Measurements from ENCODE around the gene STYXL1. TPM values are rescaled to one million over a fixed set of nuclear protein-coding genes. Genes with fewer than 3 reads are reported as not detected.

The STYXL1 gene
- total and polyA plus RNA-seq, 2 donors (not counting 1 experiment from before 2014, with no cell fraction given): 49.0 to 49.8 TPM

DNA sequence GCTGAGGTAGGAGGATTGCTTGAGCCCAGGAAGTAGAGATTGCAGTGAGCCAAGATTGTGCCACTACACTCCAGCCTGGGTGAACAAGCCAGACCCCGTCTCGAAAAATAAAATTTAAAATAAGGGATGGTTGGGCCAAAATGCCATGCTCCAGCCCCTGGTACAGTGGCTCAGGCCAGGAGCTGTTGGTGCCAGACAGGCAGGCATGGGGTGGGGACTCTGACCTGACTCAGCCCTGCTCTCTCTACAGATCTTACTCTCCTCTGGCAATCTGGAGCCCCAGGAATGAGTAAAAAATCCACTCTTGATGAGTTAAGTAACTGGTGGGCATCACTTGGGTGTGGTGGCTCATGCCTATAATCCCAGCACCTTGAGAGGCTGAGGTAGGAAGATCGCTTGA, 45.0 kb downstream of the STYXL1 start:
- no peaks in the 10 kb centered on the region for H4K20me1 ChIP-seq (ENCODE audit: control insufficient read depth, extremely low read depth, insufficient read depth, low read length)
- no peaks in the 10 kb centered on the region for H3K79me2 ChIP-seq (ENCODE audit: control insufficient read depth, insufficient read depth, low read length)
- DNase-seq (ENCODE audit: low read depth in 2 of 2): no peak
- H3K4me1 ChIP-seq (ENCODE audit: control insufficient read depth, extremely low read depth, insufficient read depth, low read length): no peaks in the 10 kb centered on the region
- no peak overlapping the region for H3K9ac ChIP-seq (ENCODE audit: insufficient read depth, low read length)
- TF ChIP-seq EZH2 (IDR thresholded peaks at IDR 0.05; ENCODE audit: low read length, missing control alignments): no peak
- TF ChIP-seq, protein P1, sequence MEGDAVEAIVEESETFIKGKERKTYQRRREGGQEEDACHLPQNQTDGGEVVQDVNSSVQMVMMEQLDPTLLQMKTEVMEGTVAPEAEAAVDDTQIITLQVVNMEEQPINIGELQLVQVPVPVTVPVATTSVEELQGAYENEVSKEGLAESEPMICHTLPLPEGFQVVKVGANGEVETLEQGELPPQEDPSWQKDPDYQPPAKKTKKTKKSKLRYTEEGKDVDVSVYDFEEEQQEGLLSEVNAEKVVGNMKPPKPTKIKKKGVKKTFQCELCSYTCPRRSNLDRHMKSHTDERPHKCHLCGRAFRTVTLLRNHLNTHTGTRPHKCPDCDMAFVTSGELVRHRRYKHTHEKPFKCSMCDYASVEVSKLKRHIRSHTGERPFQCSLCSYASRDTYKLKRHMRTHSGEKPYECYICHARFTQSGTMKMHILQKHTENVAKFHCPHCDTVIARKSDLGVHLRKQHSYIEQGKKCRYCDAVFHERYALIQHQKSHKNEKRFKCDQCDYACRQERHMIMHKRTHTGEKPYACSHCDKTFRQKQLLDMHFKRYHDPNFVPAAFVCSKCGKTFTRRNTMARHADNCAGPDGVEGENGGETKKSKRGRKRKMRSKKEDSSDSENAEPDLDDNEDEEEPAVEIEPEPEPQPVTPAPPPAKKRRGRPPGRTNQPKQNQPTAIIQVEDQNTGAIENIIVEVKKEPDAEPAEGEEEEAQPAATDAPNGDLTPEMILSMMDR (conservative IDR thresholded peaks at IDR 0.05 in 1 of 2, IDR thresholded peaks at IDR 0.05 in 1 of 2; ENCODE audit: low read depth in 1 of 2, low read length in 2 of 2): no peak
- H3K36me3 ChIP-seq (ENCODE audit: control insufficient read depth, insufficient read depth, low read length): peaks cover 11% of the 10 kb centered on the region
- no peak overlapping the region for H2AFZ ChIP-seq (ENCODE audit: low read length)
- no peak overlapping the region for H3K4me3 ChIP-seq (replicated peaks in 1 of 4; ENCODE audit: control extremely low read depth in 1 of 4, insufficient read depth in 1 of 4, low read depth in 3 of 4, low read length in 4 of 4)
- no peaks in the 10 kb centered on the region for H3K27me3 ChIP-seq (ENCODE audit: control insufficient read depth, insufficient read depth, low read length)
- no peak overlapping the region for H3K4me2 ChIP-seq (ENCODE audit: extremely low read depth, insufficient read depth, low read length)
- no peaks in the 10 kb centered on the region for H3K9me3 ChIP-seq (ENCODE audit: control insufficient read depth, insufficient read depth, low read depth, low read length)
- H3K27ac ChIP-seq (ENCODE audit: insufficient read depth, low read length): no peak overlapping the region

DNA sequence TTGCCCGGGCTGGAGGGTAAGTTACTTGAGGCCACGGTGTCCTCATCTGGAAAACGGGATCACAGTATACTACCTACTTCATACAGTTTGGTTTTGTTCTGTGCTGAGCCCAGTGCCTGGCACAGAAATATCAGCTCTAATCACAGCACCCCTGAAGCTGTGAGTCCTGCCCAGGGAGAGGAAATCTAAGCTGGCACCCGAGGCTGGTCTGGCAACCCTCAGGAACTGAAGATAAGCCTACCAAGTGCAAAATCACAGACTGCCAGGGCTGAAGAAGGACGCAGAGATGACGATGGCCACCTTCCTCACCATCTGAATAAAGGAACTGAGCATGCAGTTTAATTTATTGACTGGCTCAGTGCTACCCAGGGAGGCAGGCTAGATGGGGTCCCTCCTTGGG, 45.7 kb downstream of the STYXL1 start:
- TF ChIP-seq, protein P1 (conservative IDR thresholded peaks at IDR 0.05 in 1 of 2, IDR thresholded peaks at IDR 0.05 in 1 of 2; ENCODE audit: low read depth in 1 of 2, low read length in 2 of 2): no peak
- no peak for TF ChIP-seq EZH2 (IDR thresholded peaks at IDR 0.05; ENCODE audit: low read length, missing control alignments)
- DNase-seq (ENCODE audit: low read depth in 2 of 2): no peak
- H2AFZ ChIP-seq (ENCODE audit: low read length): no peak overlapping the region
- no peak overlapping the region for H3K9ac ChIP-seq (ENCODE audit: insufficient read depth, low read length)
- H3K9me3 ChIP-seq (ENCODE audit: control insufficient read depth, insufficient read depth, low read depth, low read length): no peaks in the 10 kb centered on the region
- H3K27me3 ChIP-seq (ENCODE audit: control insufficient read depth, insufficient read depth, low read length): no peaks in the 10 kb centered on the region
- H4K20me1 ChIP-seq (ENCODE audit: control insufficient read depth, extremely low read depth, insufficient read depth, low read length): no peaks in the 10 kb centered on the region
- H3K4me2 ChIP-seq (ENCODE audit: extremely low read depth, insufficient read depth, low read length): no peak overlapping the region
- H3K79me2 ChIP-seq (ENCODE audit: control insufficient read depth, insufficient read depth, low read length): no peaks in the 10 kb centered on the region
- peaks cover 11% of the 10 kb centered on the region for H3K36me3 ChIP-seq (ENCODE audit: control insufficient read depth, insufficient read depth, low read length)
- no peak overlapping the region for H3K27ac ChIP-seq (ENCODE audit: insufficient read depth, low read length)
- H3K4me1 ChIP-seq (ENCODE audit: control insufficient read depth, extremely low read depth, insufficient read depth, low read length): no peaks in the 10 kb centered on the region
- H3K4me3 ChIP-seq (replicated peaks in 1 of 4; ENCODE audit: control extremely low read depth in 1 of 4, insufficient read depth in 1 of 4, low read depth in 3 of 4, low read length in 4 of 4): no peak overlapping the region

DNA sequence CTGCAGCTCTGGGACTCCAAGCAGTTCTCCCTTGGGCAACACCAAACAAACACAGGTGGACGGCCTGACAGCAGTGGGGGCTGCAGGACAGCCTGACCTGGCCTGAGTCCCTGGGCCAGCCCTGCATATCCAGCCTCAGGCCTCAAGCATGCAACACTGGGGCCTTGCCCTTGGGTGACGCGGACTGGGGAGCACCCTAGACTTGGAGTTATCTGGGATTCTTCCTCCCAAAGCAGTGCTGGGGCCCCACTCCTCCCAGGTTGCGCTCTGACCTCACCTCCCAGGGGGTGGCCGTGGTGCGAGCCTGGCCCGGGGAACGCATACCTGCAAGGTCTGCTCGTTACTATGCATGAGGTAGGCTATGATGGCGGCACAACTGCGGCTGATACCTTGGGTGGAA, 47.2 kb downstream of the STYXL1 start:
- H3K9me3 ChIP-seq (ENCODE audit: control insufficient read depth, insufficient read depth, low read depth, low read length): no peaks in the 10 kb centered on the region
- H3K4me1 ChIP-seq (ENCODE audit: control insufficient read depth, extremely low read depth, insufficient read depth, low read length): no peaks in the 10 kb centered on the region
- peaks cover 16% of the 10 kb centered on the region for H3K36me3 ChIP-seq (ENCODE audit: control insufficient read depth, insufficient read depth, low read length)
- H4K20me1 ChIP-seq (ENCODE audit: control insufficient read depth, extremely low read depth, insufficient read depth, low read length): no peaks in the 10 kb centered on the region
- no peak overlapping the region for H3K27ac ChIP-seq (ENCODE audit: insufficient read depth, low read length)
- H3K4me3 ChIP-seq (replicated peaks in 1 of 4; ENCODE audit: control extremely low read depth in 1 of 4, insufficient read depth in 1 of 4, low read depth in 3 of 4, low read length in 4 of 4): no peak overlapping the region
- H2AFZ ChIP-seq (ENCODE audit: low read length): no peak overlapping the region
- no peak for DNase-seq (ENCODE audit: low read depth in 2 of 2)
- no peaks in the 10 kb centered on the region for H3K79me2 ChIP-seq (ENCODE audit: control insufficient read depth, insufficient read depth, low read length)
- H3K9ac ChIP-seq (ENCODE audit: insufficient read depth, low read length): no peak overlapping the region
- TF ChIP-seq, protein P1 (conservative IDR thresholded peaks at IDR 0.05 in 1 of 2, IDR thresholded peaks at IDR 0.05 in 1 of 2; ENCODE audit: low read depth in 1 of 2, low read length in 2 of 2): no peak
- no peak for TF ChIP-seq EZH2 (IDR thresholded peaks at IDR 0.05; ENCODE audit: low read length, missing control alignments)
- H3K4me2 ChIP-seq (ENCODE audit: extremely low read depth, insufficient read depth, low read length): no peak overlapping the region
- no peaks in the 10 kb centered on the region for H3K27me3 ChIP-seq (ENCODE audit: control insufficient read depth, insufficient read depth, low read length)

Measured in fibroblast of lung (primary cell).